Activated CD8-positive, alpha-beta T cell treated with anti-CD3 and anti-CD28 coated beads, Interleukin-2, amount 10 ng/mL, durations not matched to agents 7 days and 5 days (primary cell): ENCODE data around the gene NEGR1. TPM values are rescaled to one million over a fixed set of nuclear protein-coding genes. Genes with fewer than 3 reads are reported as not detected.
"Not testable (repeated sequence)": the region's sequence is repeated elsewhere in the genome, so short reads cannot be mapped to it uniquely, and the experiment has no call there.

ENCODE experiments used
- ATAC-seq: fragments of 150-1000 bp; cut with Tn5 transposase; one replicate; pipeline ENCODE4 v1.10.0; 2021; ENCODE audit warnings: moderate library complexity
- CTCF ChIA-PET: fragments of 350-600 bp; sonication (Branson Sonifier 250); formaldehyde crosslinking; loops from one replicate; lab custom pipeline; 2021; ENCODE audit warnings: antibody characterized with exemption; lab: Charles Lee
- POLR2A ChIA-PET: fragments of 350-600 bp; sonication (Branson Sonifier 250); formaldehyde crosslinking; loops from one replicate; lab custom pipeline; 2021; ENCODE audit warnings: antibody characterized with exemption; lab: Charles Lee
- DNase-seq: peaks from one replicate; pipeline ENCODE4 v3.0.0-alpha.2; 2020
- H3K27ac Mint-ChIP-seq: one replicate; pipeline ENCODE4 v1.8.0; 2021; ENCODE audit warnings: mild to moderate bottlenecking, mixed read lengths
- H3K27me3 Mint-ChIP-seq: one replicate; pipeline ENCODE4 v1.8.0; 2021; ENCODE audit warnings: low read depth, mixed read lengths
- H3K36me3 Mint-ChIP-seq: one replicate; pipeline ENCODE4 v1.8.0; 2021; ENCODE audit warnings: low read depth, mixed read lengths
- H3K4me1 Mint-ChIP-seq: one replicate; pipeline ENCODE4 v1.8.0; 2021; ENCODE audit warnings: low read depth, mixed read lengths
- H3K4me3 Mint-ChIP-seq: one replicate; pipeline ENCODE4 v1.8.0; 2021; ENCODE audit warnings: mild to moderate bottlenecking, mixed read lengths
- H3K9me3 Mint-ChIP-seq: one replicate; pipeline ENCODE4 v1.8.0; 2022; ENCODE audit warnings: mixed read lengths; ENCODE audit not compliant: insufficient read depth
- total RNA-seq, 2 experiments: library from RNA; stranded (reverse); gene quantifications; one replicate each; pipeline ENCODE4 v1.2.3, GENCODE V29; 2021

Gene NEGR1
- total RNA-seq, 2 experiments from 2014 or later, result not detected

GRCh38 chr1:72281637-72282270 lies 585 bp downstream of the NEGR1 start:
- Mint-ChIP-seq H3K9me3 (no peaks in the 10 kb centered on the region), H3K36me3 (no peaks in the 10 kb centered on the region), H3K27ac (no peak overlapping the region), H3K4me1 (peaks cover 21% of the 10 kb centered on the region), H3K4me3 (peak overlapping the region; percentile 70), H3K27me3 (peaks cover 27% of the 10 kb centered on the region)
- CTCF ChIA-PET, result no interaction called here
- ATAC-seq (no peak), DNase-seq (peak; percentile 22)
- POLR2A ChIA-PET, result no interaction called here

GRCh38 chr1:72281144-72281543 lies 1.2 kb downstream of the NEGR1 start:
- Mint-ChIP-seq H3K27ac (no peak overlapping the region), H3K4me3 (no peak overlapping the region), H3K27me3 (peaks cover 25% of the 10 kb centered on the region), H3K36me3 (no peaks in the 10 kb centered on the region), H3K4me1 (peaks cover 21% of the 10 kb centered on the region), H3K9me3 (no peaks in the 10 kb centered on the region)
- ATAC-seq, result no peak
- CTCF ChIA-PET, result no interaction called here
- POLR2A ChIA-PET, result no interaction called here
- DNase-seq, result no peak

GRCh38 chr1:72280711-72281110 lies 1.6 kb downstream of the NEGR1 start:
- H3K27ac Mint-ChIP-seq, result no peak overlapping the region
- no peak overlapping the region for H3K4me3 Mint-ChIP-seq
- CTCF ChIA-PET, result no interaction called here

GRCh38 chr1:72280131-72280530 lies 2.2 kb downstream of the NEGR1 start:
- H3K36me3 Mint-ChIP-seq, result no peaks in the 10 kb centered on the region

More at GRCh38 chr1:72280711-72281110, 1.6 kb downstream of the NEGR1 start:
- peaks cover 25% of the 10 kb centered on the region for H3K27me3 Mint-ChIP-seq
- POLR2A ChIA-PET, result no interaction called here
- DNase-seq (no peak), ATAC-seq (no peak)
- peaks cover 21% of the 10 kb centered on the region for H3K4me1 Mint-ChIP-seq
- no peaks in the 10 kb centered on the region for H3K36me3 Mint-ChIP-seq
- no peaks in the 10 kb centered on the region for H3K9me3 Mint-ChIP-seq

GRCh38 chr1:72278461-72278860 lies 3.9 kb downstream of the NEGR1 start:
- no peak for ATAC-seq

More at GRCh38 chr1:72280131-72280530, 2.2 kb downstream of the NEGR1 start:
- ATAC-seq (no peak), DNase-seq (no peak)
- ChIA-PET POLR2A (no interaction called here), CTCF (no interaction called here)
- H3K4me3 Mint-ChIP-seq, result no peak overlapping the region
- peaks cover 21% of the 10 kb centered on the region for H3K4me1 Mint-ChIP-seq
- H3K27ac Mint-ChIP-seq, result no peak overlapping the region
- H3K9me3 Mint-ChIP-seq, result no peaks in the 10 kb centered on the region
- H3K27me3 Mint-ChIP-seq, result peaks cover 25% of the 10 kb centered on the region

GRCh38 chr1:72271555-72272085 lies 10.7 kb downstream of the NEGR1 start:
- ATAC-seq (no peak), DNase-seq (no peak)
- no peaks in the 10 kb centered on the region for H3K27me3 Mint-ChIP-seq
- H3K27ac Mint-ChIP-seq, result no peak overlapping the region
- ChIA-PET POLR2A (no interaction called here), CTCF (no interaction called here)
- no peaks in the 10 kb centered on the region for H3K4me1 Mint-ChIP-seq
- H3K9me3 Mint-ChIP-seq, result no peaks in the 10 kb centered on the region
- no peaks in the 10 kb centered on the region for H3K36me3 Mint-ChIP-seq
- no peak overlapping the region for H3K4me3 Mint-ChIP-seq

More at GRCh38 chr1:72278461-72278860, 3.9 kb downstream of the NEGR1 start:
- Mint-ChIP-seq H3K36me3 (no peaks in the 10 kb centered on the region), H3K9me3 (no peaks in the 10 kb centered on the region), H3K27me3 (peaks cover 25% of the 10 kb centered on the region), H3K27ac (no peak overlapping the region), H3K4me1 (peaks cover 21% of the 10 kb centered on the region), H3K4me3 (no peak overlapping the region)
- DNase-seq, result no peak
- ChIA-PET CTCF (no interaction called here), POLR2A (no interaction called here)

- Mint-ChIP-seq H3K36me3 (no peaks in the 10 kb centered on the region), H3K4me3 (no peak overlapping the region), H3K27ac (no peak overlapping the region), H3K4me1 (no peaks in the 10 kb centered on the region), H3K27me3 (no peaks in the 10 kb centered on the region), H3K9me3 (no peaks in the 10 kb centered on the region)
- ATAC-seq (no peak), DNase-seq (no peak)
- POLR2A ChIA-PET, result no interaction called here
- CTCF ChIA-PET, result no interaction called here
These were observed 19.6 kb downstream of the NEGR1 start for GRCh38 chr1:72262735-72263134.

GRCh38 chr1:72253132-72253531 lies 29.2 kb downstream of the NEGR1 start:
- Mint-ChIP-seq H3K4me1 (no peaks in the 10 kb centered on the region), H3K36me3 (no peaks in the 10 kb centered on the region)
- POLR2A ChIA-PET, result no interaction called here

GRCh38 chr1:72241397-72241796 lies 40.9 kb downstream of the NEGR1 start:
- no peak overlapping the region for H3K27ac Mint-ChIP-seq
- ChIA-PET CTCF (no interaction called here), POLR2A (no interaction called here)
- no peaks in the 10 kb centered on the region for H3K4me1 Mint-ChIP-seq
- ATAC-seq (no peak), DNase-seq (no peak)
- H3K9me3 Mint-ChIP-seq, result no peaks in the 10 kb centered on the region
- H3K27me3 Mint-ChIP-seq, result no peaks in the 10 kb centered on the region
- no peaks in the 10 kb centered on the region for H3K36me3 Mint-ChIP-seq
- no peak overlapping the region for H3K4me3 Mint-ChIP-seq

More at GRCh38 chr1:72253132-72253531, 29.2 kb downstream of the NEGR1 start:
- DNase-seq (no peak), ATAC-seq (no peak)
- no peak overlapping the region for H3K27ac Mint-ChIP-seq
- CTCF ChIA-PET, result no interaction called here
- H3K27me3 Mint-ChIP-seq, result no peaks in the 10 kb centered on the region
- H3K4me3 Mint-ChIP-seq, result no peak overlapping the region
- H3K9me3 Mint-ChIP-seq, result no peaks in the 10 kb centered on the region

- CTCF ChIA-PET, H3K27me3 Mint-ChIP-seq, H3K4me1 Mint-ChIP-seq, H3K4me3 Mint-ChIP-seq, H3K27ac Mint-ChIP-seq, DNase-seq, H3K36me3 Mint-ChIP-seq, H3K9me3 Mint-ChIP-seq, ATAC-seq, POLR2A ChIA-PET: not testable (repeated sequence)
These were observed 46.4 kb downstream of the NEGR1 start for GRCh38 chr1:72235931-72236330.

- no peaks in the 10 kb centered on the region for H3K27me3 Mint-ChIP-seq
- no peaks in the 10 kb centered on the region for H3K4me1 Mint-ChIP-seq
- H3K4me3 Mint-ChIP-seq, result no peak overlapping the region
- H3K36me3 Mint-ChIP-seq, result no peaks in the 10 kb centered on the region
- no peak overlapping the region for H3K27ac Mint-ChIP-seq
- H3K9me3 Mint-ChIP-seq, result peaks cover 10% of the 10 kb centered on the region
- ATAC-seq (no peak), DNase-seq (no peak)
- ChIA-PET POLR2A (no interaction called here), CTCF (no interaction called here)
These were observed 47.3 kb downstream of the NEGR1 start for GRCh38 chr1:72235062-72235461.

GRCh38 chr1:72230746-72231145 lies 51.6 kb downstream of the NEGR1 start:
- ATAC-seq (no peak), DNase-seq (no peak)
- POLR2A ChIA-PET, result no interaction called here
- H3K4me1 Mint-ChIP-seq, result no peaks in the 10 kb centered on the region
- peaks cover 10% of the 10 kb centered on the region for H3K9me3 Mint-ChIP-seq
- no peak overlapping the region for H3K27ac Mint-ChIP-seq
- no peaks in the 10 kb centered on the region for H3K36me3 Mint-ChIP-seq
- CTCF ChIA-PET, result no interaction called here
- H3K27me3 Mint-ChIP-seq, result no peaks in the 10 kb centered on the region
- H3K4me3 Mint-ChIP-seq, result no peak overlapping the region
